Measurements from ENCODE around the gene IQSEC3.
A peak's percentile ranks its signal among the peaks of the same experiment; 100 is the strongest.

Gene IQSEC3

GRCh38 chr12:101969-102878, 35.7 kb downstream of the IQSEC3 start:
- TF ChIP-seq CTCF (IDR thresholded peaks at IDR 0.05; ENCODE audit: insufficient read depth, low read depth, low read length, missing control alignments), result no peak
- peak; percentile 16 for DNase-seq (ENCODE audit: low read depth)
- no peak overlapping the region for H3K4me3 ChIP-seq (ENCODE audit: low read depth, low read length)

DNA sequence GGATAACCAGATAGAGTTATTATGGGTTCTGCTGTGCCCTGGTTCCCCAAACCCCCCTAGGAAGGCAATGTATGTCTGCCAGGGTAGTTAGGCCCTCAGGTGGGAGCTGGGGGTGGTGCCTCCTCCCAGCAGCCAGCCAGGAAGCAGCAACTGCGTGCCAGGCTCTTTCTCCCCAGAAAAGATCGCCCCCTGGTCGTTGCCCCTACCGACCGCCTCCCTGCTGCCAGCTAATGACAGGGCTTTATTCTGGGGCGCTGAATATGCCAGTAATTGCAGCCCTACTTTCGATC, 36.3 kb downstream of the IQSEC3 start:
- H3K4me3 ChIP-seq (ENCODE audit: low read depth, low read length), result no peak overlapping the region
- DNase-seq (ENCODE audit: low read depth), result no peak

GRCh38 chr12:103169-103981, 36.8 kb downstream of the IQSEC3 start:
- peak; percentile 30 for DNase-seq (ENCODE audit: low read depth)
- TF ChIP-seq CTCF (IDR thresholded peaks at IDR 0.05; ENCODE audit: insufficient read depth, low read depth, low read length, missing control alignments), result no peak
- no peak overlapping the region for H3K4me3 ChIP-seq (ENCODE audit: low read depth, low read length)

More for the DNA sequence above, 36.3 kb downstream of the IQSEC3 start:
- TF ChIP-seq CTCF (IDR thresholded peaks at IDR 0.05; ENCODE audit: insufficient read depth, low read depth, low read length, missing control alignments), result no peak

- no peak for TF ChIP-seq CTCF (IDR thresholded peaks at IDR 0.05; ENCODE audit: insufficient read depth, low read depth, low read length, missing control alignments)
- DNase-seq (ENCODE audit: low read depth), result no peak
- H3K4me3 ChIP-seq (ENCODE audit: low read depth, low read length), result no peak overlapping the region
Measured at GRCh38 chr12:104551-105081, 38.0 kb downstream of the IQSEC3 start.

DNA sequence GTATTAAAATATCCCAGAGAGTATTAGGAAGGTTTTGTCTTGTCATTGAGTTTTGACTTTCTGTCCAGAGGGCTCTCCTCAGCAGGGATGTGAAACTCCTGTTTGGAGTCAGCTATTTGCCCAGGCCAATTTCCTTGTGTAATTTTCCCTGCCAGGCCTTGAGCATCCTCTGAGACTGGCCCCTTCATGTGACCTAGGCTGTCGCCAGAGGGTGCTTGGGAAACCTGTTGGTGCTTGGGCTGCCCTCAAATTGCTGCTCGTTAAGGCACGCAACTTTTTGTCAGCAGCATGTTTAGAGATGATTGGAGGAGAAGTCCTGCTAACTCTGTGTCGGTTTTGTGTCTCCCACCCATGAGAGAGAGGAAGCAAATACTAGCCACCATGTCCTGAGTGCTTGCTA, 39.1 kb downstream of the IQSEC3 start:
- no peak overlapping the region for H3K4me3 ChIP-seq (ENCODE audit: low read depth, low read length)
- peak; percentile 10 for DNase-seq (ENCODE audit: low read depth)
- no peak for TF ChIP-seq CTCF (IDR thresholded peaks at IDR 0.05; ENCODE audit: insufficient read depth, low read depth, low read length, missing control alignments)

GRCh38 chr12:106118-106591, 39.6 kb downstream of the IQSEC3 start:
- no peak overlapping the region for H3K4me3 ChIP-seq (ENCODE audit: low read depth, low read length)
- TF ChIP-seq CTCF (IDR thresholded peaks at IDR 0.05; ENCODE audit: insufficient read depth, low read depth, low read length, missing control alignments), result peak; percentile 56
- DNase-seq (ENCODE audit: low read depth), result peak; percentile 91

Data from GM12865 (cell line).